HepG2 (cell line): ENCODE results near the gene PTPRD. TPM values are rescaled to one million over a fixed set of nuclear protein-coding genes. Genes with fewer than 3 reads are reported as not detected.

Source experiments
- ATAC-seq: fragments of 200-7000 bp; cut with Tn5 transposase; 3 replicates; pipeline ENCODE4 v1.9.1; 2020; ENCODE audit warnings: mild to moderate bottlenecking, moderate library complexity
- BruUV-seq: library from RNA; stranded (reverse); fragments of 400-500 nt; replicated peaks from 2 replicates; lab custom pipeline; 2021; lab: Mats Ljungman, UMichigan
- CTCF ChIA-PET: fragments of 300-600 bp; formaldehyde crosslinking; extraction: SDS; loops from one replicate; lab custom pipeline; 2021; ENCODE audit warnings: low total read pairs, inconsistent platforms, low intra/inter-chr PET ratio; lab: Yijun Ruan, JAX
- POLR2A ChIA-PET: fragments of 350-600 bp; sonication (Branson Sonifier 250); formaldehyde crosslinking; loops from one replicate; lab custom pipeline; 2020; ENCODE audit warnings: antibody characterized with exemption, inconsistent platforms; lab: Yijun Ruan, JAX
- DNase-seq: peaks from one replicate; pipeline ENCODE4 v3.0.0-alpha.2; 2015; ENCODE audit warnings: low spot score
- FAIRE-seq: peaks from 3 replicates; lab custom pipeline; 2011; peaks lifted over from hg19 to GRCh38; lab: Jason Lieb, UNC
- H2AFZ ChIP-seq: one replicate; pipeline ENCODE4 v1.6.1; 2011; ENCODE audit warnings: low read length, inconsistent platforms
- H3K27ac ChIP-seq: fragments of 300-600 bp; 3 replicates; pipeline ENCODE4 v1.8.0; 2011; ENCODE audit warnings: mixed run types, mild to moderate bottlenecking, mixed read lengths, low read length, inconsistent platforms; ENCODE audit not compliant: insufficient read depth; ENCODE audit errors: extremely low read length
- H3K27me3 ChIP-seq, 2 experiments: fragments of 200-600 bp in 1 of 2; 2 replicates in 1 of 2; 3 replicates in 1 of 2; pipeline versions ENCODE4 v1.6.0 to v1.8.0; 2011; ENCODE audit warnings: low read length in 2 of 2, mild to moderate bottlenecking in 2 of 2, moderate library complexity in 2 of 2, inconsistent platforms in 1 of 2; ENCODE audit not compliant: insufficient read depth in 2 of 2, control insufficient read depth in 1 of 2
- H3K36me3 ChIP-seq, 2 experiments: fragments of 200-600 bp in 1 of 2; replicated peaks in 1 of 2; 2 replicates in 1 of 2; 3 replicates in 1 of 2; pipeline versions ENCODE4 v1.5.1 to v1.8.0; 2011; ENCODE audit warnings: low read length in 2 of 2, inconsistent platforms in 1 of 2; ENCODE audit not compliant: insufficient read depth in 2 of 2, control insufficient read depth in 1 of 2
- H3K4me1 ChIP-seq: 2 replicates; pipeline ENCODE4 v1.5.1; 2012; ENCODE audit warnings: low read length, inconsistent platforms; ENCODE audit not compliant: insufficient read depth
- H3K4me2 ChIP-seq: 2 replicates; pipeline ENCODE4 v1.6.0; 2011; ENCODE audit warnings: low read depth, low read length, inconsistent platforms
- H3K4me3 ChIP-seq, 3 experiments: fragments of 200-600 bp in 1 of 3; sonication (generic), shearing (Covaris generic) in 1 of 3; replicated peaks in 1 of 3; 2 replicates each; pipeline ENCODE4 v1.5.1; 2011 to 2016; ENCODE audit warnings: low read length in 3 of 3, inconsistent platforms in 2 of 3, low read depth in 2 of 3, mild to moderate bottlenecking in 2 of 3, control low read depth in 1 of 3, mixed read lengths in 1 of 3; ENCODE audit not compliant: insufficient read depth in 1 of 3
- H3K79me2 ChIP-seq: one replicate; pipeline ENCODE4 v1.6.1; 2011; ENCODE audit warnings: low read length, inconsistent platforms; ENCODE audit not compliant: insufficient read depth
- H3K9ac ChIP-seq: 2 replicates; pipeline ENCODE4 v1.6.0; 2011; ENCODE audit warnings: mild to moderate bottlenecking, low read depth, low read length, inconsistent platforms; ENCODE audit not compliant: insufficient read depth
- H3K9me3 ChIP-seq: 2 replicates; pipeline ENCODE4 v1.5.1; 2012; ENCODE audit warnings: mild to moderate bottlenecking, low read length
- H4K20me1 ChIP-seq: 2 replicates; pipeline ENCODE4 v1.6.0; 2011; ENCODE audit warnings: inconsistent platforms, mild to moderate bottlenecking, low read length, moderate library complexity; ENCODE audit not compliant: insufficient read depth
- KDM4B ChIP-seq: sonication (generic); formaldehyde crosslinking; IDR thresholded peaks from 2 replicates; pipeline ENCODE4 v1.4.0; 2020; ENCODE audit warnings: missing genetic modification reagents
- MAFK ChIP-seq, 2 experiments: IDR thresholded peaks in 1 of 2; conservative IDR thresholded peaks in 1 of 2; 2 replicates each; pipeline ENCODE4 v1.6.1; 2011; ENCODE audit warnings: improper control_type of control experiment in 2 of 2, low read length in 2 of 2
- MEIS2 ChIP-seq: sonication (generic); formaldehyde crosslinking; IDR thresholded peaks from 2 replicates; pipeline ENCODE4 v1.9.0; 2021; ENCODE audit warnings: mild to moderate bottlenecking, missing genetic modification reagents
- MTA1 ChIP-seq: sonication (generic); formaldehyde crosslinking; IDR thresholded peaks from 2 replicates; pipeline ENCODE4 v1.4.0; 2020; ENCODE audit warnings: missing genetic modification reagents, mild to moderate bottlenecking, borderline replicate concordance
- NFAT5 ChIP-seq: sonication (generic); formaldehyde crosslinking; IDR thresholded peaks from 2 replicates; pipeline ENCODE4 v1.4.0; 2020; ENCODE audit warnings: missing genetic modification reagents
- ZNF138 ChIP-seq: sonication (generic); formaldehyde crosslinking; IDR thresholded peaks from 2 replicates; pipeline ENCODE4 v1.5.0; 2020; ENCODE audit warnings: mild to moderate bottlenecking, low read depth, missing genetic modification reagents
- WGBS: methylation state at CpG from one replicate; pipeline ENCODE4 v1.1.6; 2017; ENCODE audit warnings: low lambda C conversion rate; 5-methylcytosine and 5-hydroxymethylcytosine counted together
- in situ Hi-C: cut with HindIII; loops from 2 replicates; pipeline ENCODE4 v1.10.0; 2017; ENCODE audit warnings: low pct_unique_long_range_greater_than_20kb; ENCODE audit not compliant: extremely low pct_ligation_motif_present
- intact Hi-C: fragments of 100-400 bp; cut with micrococcal nuclease; formaldehyde crosslinking; loops from one replicate; pipeline ENCODE4 v1.10.0; 2022; ENCODE audit not compliant: unreplicated experiment
- polyA plus RNA-seq, 8 experiments: library from polyadenylated mRNA; depleted of rRNA in 3 of 8; stranded (reverse) in 7 of 8; unstranded in 1 of 8; fragments of >200 nt; fragmentation: Illumina TruSeq in 4 of 8; extraction: Trizol in 4 of 8; gene quantifications; 2 replicates each; pipeline versions ENCODE4 v1.2.1 to v1.2.3, GENCODE V29; 2011 to 2016; ENCODE audit warnings: low read depth in 4 of 8, missing spikeins in 1 of 8, mixed read lengths in 1 of 8; ENCODE audit not compliant: insufficient read depth in 1 of 8
- total RNA-seq, 5 experiments: library from RNA; depleted of rRNA; stranded (reverse); fragments of >200 nt; fragmentation: Illumina TruSeq; extraction: Trizol; gene quantifications; 2 replicates each; pipeline ENCODE4 v1.2.3, GENCODE V29; 2016; ENCODE audit warnings: low read depth in 1 of 5

The PTPRD gene
- total and polyA plus RNA-seq, 2 of the 13 experiments (the other 11 are each of a cell fraction or from before 2014, with no cell fraction given), result 0.05 TPM; not detected in 1

- POLR2A ChIA-PET, result no interaction called here
- BruUV-seq, result no TSS peak
- peaks cover 15% of the 10 kb centered on the region for H3K9me3 ChIP-seq
- CTCF ChIA-PET, result no interaction called here
- in situ Hi-C loops (no loop called here), intact Hi-C loops (no loop called here)
- WGBS, result 37% methylated on average over 3 of the region's 3 CpGs
- H3K27ac ChIP-seq, result no peak overlapping the region
- no peak overlapping the region for H2AFZ ChIP-seq
- no peak overlapping the region for H3K4me3 ChIP-seq
- no peaks in the 10 kb centered on the region for H4K20me1 ChIP-seq
- no peak for TF ChIP-seq NFAT5
- TF ChIP-seq MAFK (conservative IDR thresholded peaks at IDR 0.05 in 1 of 2, IDR thresholded peaks at IDR 0.05 in 1 of 2; ENCODE audit: low read length in 2 of 2), result peak in 1 of 2 experiments; percentile 3; a peak in 1 of 4 replicates
- no peak for TF ChIP-seq KDM4B
- TF ChIP-seq MTA1 (CRISPR knock-in tag), result no peak
- TF ChIP-seq ZNF138 (CRISPR knock-in tag), result no peak
- no peak for TF ChIP-seq MEIS2 (CRISPR knock-in tag)
- no peak for DNase-seq
- no peaks in the 10 kb centered on the region for H3K4me1 ChIP-seq
- no peaks in the 10 kb centered on the region for H3K79me2 ChIP-seq
- H3K36me3 ChIP-seq, result no peaks in the 10 kb centered on the region
- no peak for FAIRE-seq
- no peaks in the 10 kb centered on the region for H3K27me3 ChIP-seq
- no peak overlapping the region for H3K9ac ChIP-seq
- no peak overlapping the region for H3K4me2 ChIP-seq
- no peak for ATAC-seq
These were observed 2091.7 kb downstream of the PTPRD start for GRCh38 chr9:8521112-8521511.
